IMR-90 (cell line): Measurements from ENCODE around the gene ATRAID. TPM values are rescaled to one million over a fixed set of nuclear protein-coding genes. Genes with fewer than 3 reads are reported as not detected.

Experiments
- ATAC-seq: fragments of 200-7000 bp; cut with Tn5 transposase; 2 replicates; pipeline ENCODE4 v1.9.1; 2020; ENCODE audit warnings: low read depth, mild to moderate bottlenecking, moderate library complexity
- BruUV-seq: library from RNA; stranded (reverse); fragments of 400-500 nt; replicated peaks from 2 replicates; lab custom pipeline; 2021; lab: Mats Ljungman, UMichigan
- CTCF ChIA-PET: fragments of 300-600 bp; formaldehyde crosslinking; extraction: SDS; loops from one replicate; lab custom pipeline; 2021; ENCODE audit warnings: antibody characterized with exemption; lab: Yijun Ruan, JAX
- POLR2A ChIA-PET: fragments of 300-600 bp; sonication (Branson Sonifier 250); formaldehyde crosslinking; loops from one replicate; lab custom pipeline; 2022; ENCODE audit warnings: antibody characterized with exemption; ENCODE audit not compliant: unreplicated experiment; lab: Charles Lee
- DNase-seq: peaks from one replicate; pipeline ENCODE4 v3.0.0; 2013
- H2AFZ ChIP-seq: replicated peaks from 2 replicates; pipeline ENCODE3; 2013; ENCODE audit warnings: low read length, mild to moderate bottlenecking; ENCODE audit not compliant: poor library complexity
- H2AK5ac ChIP-seq: 2 replicates; pipeline ENCODE4 v1.6.1; 2013; ENCODE audit warnings: low read depth, low read length, inconsistent platforms
- H2AK9ac ChIP-seq: replicated peaks from 2 replicates; pipeline ENCODE3; 2013; ENCODE audit warnings: mild to moderate bottlenecking, low read depth, low read length, moderate library complexity; ENCODE audit not compliant: poor library complexity
- H2BK120ac ChIP-seq: 2 replicates; pipeline ENCODE4 v1.6.1; 2013; ENCODE audit warnings: low read depth, low read length, inconsistent platforms
- H2BK15ac ChIP-seq: 3 replicates; pipeline ENCODE4 v1.6.1; 2013; ENCODE audit warnings: low read depth, low read length, inconsistent platforms
- H2BK20ac ChIP-seq: 2 replicates; pipeline ENCODE4 v1.6.1; 2013; ENCODE audit warnings: low read depth, mild to moderate bottlenecking, inconsistent platforms, low read length, moderate library complexity
- H2BK5ac ChIP-seq: 2 replicates; pipeline ENCODE4 v1.6.1; 2013; ENCODE audit warnings: mild to moderate bottlenecking, low read depth, low read length, inconsistent platforms; ENCODE audit not compliant: poor library complexity, severe bottlenecking
- H3K14ac ChIP-seq: replicated peaks from 2 replicates; pipeline ENCODE4 v1.6.1; 2013; ENCODE audit warnings: low read depth, low read length, inconsistent platforms
- H3K18ac ChIP-seq: 2 replicates; pipeline ENCODE4 v1.6.1; 2013; ENCODE audit warnings: low read depth, low read length, control low read depth
- H3K23ac ChIP-seq: 2 replicates; pipeline ENCODE4 v1.6.1; 2013; ENCODE audit warnings: low read depth, low read length, inconsistent platforms
- H3K27ac ChIP-seq: 2 replicates; pipeline ENCODE4 v1.5.1; 2013; ENCODE audit warnings: mild to moderate bottlenecking, control low read depth, low read length; ENCODE audit not compliant: insufficient read depth
- H3K27me3 ChIP-seq: 2 replicates; pipeline ENCODE4 v1.6.1; 2013; ENCODE audit warnings: low read length; ENCODE audit not compliant: control insufficient read depth, insufficient read depth
- H3K36me3 ChIP-seq: 2 replicates; pipeline ENCODE4 v1.6.1; 2013; ENCODE audit warnings: low read length, mixed read lengths; ENCODE audit not compliant: control insufficient read depth, insufficient read depth
- H3K4ac ChIP-seq: 2 replicates; pipeline ENCODE4 v1.6.1; 2013; ENCODE audit warnings: low read depth, low read length, inconsistent platforms
- H3K4me1 ChIP-seq: 2 replicates; pipeline ENCODE4 v1.6.1; 2013; ENCODE audit warnings: low read length, mixed read lengths; ENCODE audit not compliant: control insufficient read depth, insufficient read depth
- H3K4me2 ChIP-seq: 2 replicates; pipeline ENCODE4 v1.6.1; 2013; ENCODE audit warnings: low read depth, mild to moderate bottlenecking, control low read depth, low read length, moderate library complexity
- H3K4me3 ChIP-seq: 2 replicates; pipeline ENCODE4 v1.5.1; 2013; ENCODE audit warnings: low read depth, mild to moderate bottlenecking, control low read depth, low read length, moderate library complexity; ENCODE audit not compliant: insufficient read depth
- H3K56ac ChIP-seq: 2 replicates; pipeline ENCODE4 v1.6.1; 2013; ENCODE audit warnings: low read length, inconsistent platforms; ENCODE audit not compliant: insufficient read depth; ENCODE audit errors: extremely low read depth
- H3K79me1 ChIP-seq, 2 experiments: 2 replicates each; pipeline ENCODE4 v1.6.1; 2013; ENCODE audit warnings: low read length in 2 of 2, inconsistent platforms in 1 of 2, low read depth in 1 of 2
- H3K9ac ChIP-seq: 2 replicates; pipeline ENCODE4 v1.6.1; 2013; ENCODE audit warnings: low read depth, low read length, control low read depth
- H3K9me1 ChIP-seq: 2 replicates; pipeline ENCODE4 v1.6.1; 2013; ENCODE audit warnings: low read length, inconsistent platforms; ENCODE audit not compliant: insufficient read depth
- H3K9me3 ChIP-seq: 2 replicates; pipeline ENCODE4 v1.6.1; 2013; ENCODE audit warnings: low read length; ENCODE audit not compliant: control insufficient read depth, insufficient read depth
- H4K20me1 ChIP-seq: 2 replicates; pipeline ENCODE4 v1.6.1; 2013; ENCODE audit warnings: low read length, inconsistent platforms; ENCODE audit not compliant: insufficient read depth
- H4K5ac ChIP-seq: 2 replicates; pipeline ENCODE4 v1.6.1; 2013; ENCODE audit warnings: mild to moderate bottlenecking, low read depth, low read length, control low read depth
- H4K8ac ChIP-seq, 2 experiments: 2 replicates each; pipeline ENCODE4 v1.6.1; 2013; ENCODE audit warnings: low read depth in 2 of 2, low read length in 2 of 2, control low read depth in 1 of 2, inconsistent platforms in 1 of 2
- H4K91ac ChIP-seq: 2 replicates; pipeline ENCODE4 v1.6.1; 2013; ENCODE audit warnings: low read depth, low read length, inconsistent platforms; ENCODE audit not compliant: insufficient read depth
- BHLHE40 ChIP-seq: fragments of 150-350 bp; IDR thresholded peaks from 2 replicates; pipeline ENCODE4 v1.6.1; 2016; ENCODE audit warnings: mild to moderate bottlenecking, low read depth, low read length
- CEBPB ChIP-seq: IDR thresholded peaks from 2 replicates; pipeline ENCODE4 v1.6.1; 2012; ENCODE audit warnings: low read depth, low read length, improper control_type of control experiment
- CHD1 ChIP-seq: IDR thresholded peaks from 2 replicates; pipeline ENCODE4 v1.6.1; 2012; ENCODE audit warnings: low read depth, low read length, improper control_type of control experiment
- FOS ChIP-seq: fragments of 150-350 bp; IDR thresholded peaks from 2 replicates; pipeline ENCODE4 v1.6.1; 2016; ENCODE audit warnings: low read depth, low read length
- MAFK ChIP-seq: IDR thresholded peaks from 2 replicates; pipeline ENCODE4 v1.6.1; 2012; ENCODE audit warnings: low read depth, low read length, improper control_type of control experiment
- MAZ ChIP-seq: IDR thresholded peaks from 2 replicates; pipeline ENCODE4 v1.6.1; 2012; ENCODE audit warnings: low read depth, mild to moderate bottlenecking, low read length, improper control_type of control experiment, moderate library complexity, borderline replicate concordance
- MXI1 ChIP-seq: IDR thresholded peaks from 2 replicates; pipeline ENCODE4 v1.6.1; 2012; ENCODE audit warnings: low read depth, mild to moderate bottlenecking, low read length, moderate library complexity, borderline replicate concordance
- NFE2L2 ChIP-seq: fragments of 150-350 bp; IDR thresholded peaks from 2 replicates; pipeline ENCODE4 v1.6.1; 2016; ENCODE audit warnings: low read depth, mild to moderate bottlenecking, low read length
- POLR2A ChIP-seq: IDR thresholded peaks from 2 replicates; pipeline ENCODE4 v1.6.1; 2012; ENCODE audit warnings: mild to moderate bottlenecking, low read depth, low read length
- RAD21 ChIP-seq: IDR thresholded peaks from 2 replicates; pipeline ENCODE4 v1.6.1; 2012; ENCODE audit warnings: low read length, improper control_type of control experiment
- RCOR1 ChIP-seq: IDR thresholded peaks from 2 replicates; pipeline ENCODE4 v1.6.1; 2012; ENCODE audit warnings: mild to moderate bottlenecking, low read length, improper control_type of control experiment; ENCODE audit not compliant: insufficient replicate concordance
- RFX5 ChIP-seq: IDR thresholded peaks from 2 replicates; pipeline ENCODE4 v1.8.0; 2012; ENCODE audit warnings: low read depth, mild to moderate bottlenecking, low read length, moderate library complexity
- SMC3 ChIP-seq: fragments of 150-350 bp; IDR thresholded peaks from 2 replicates; pipeline ENCODE4 v1.6.1; 2016; ENCODE audit warnings: low read depth, mild to moderate bottlenecking, antibody characterized with exemption, low read length, moderate library complexity
- WGBS, 2 experiments: methylation state at CpG; one replicate each; pipeline versions ENCODE4 v1.1.5 to v1.1.7; 2013; ENCODE audit warnings: missing lambda C conversion rate in 2 of 2; ENCODE audit not compliant: insufficient read length in 1 of 2; ENCODE audit errors: extremely low coverage in 2 of 2; 5-methylcytosine and 5-hydroxymethylcytosine counted together
- dilution Hi-C: fragments of 300-500 bp; cut with HindIII; formaldehyde crosslinking; loops from one replicate; pipeline ENCODE4 v1.14.3; 2018; ENCODE audit warnings: low sequenced_read_pairs; ENCODE audit not compliant: unreplicated experiment
- in situ Hi-C: fragments of 300-500 bp; cut with MboI; formaldehyde crosslinking; loops from 3 replicates; pipeline ENCODE4 v1.14.3; 2019; ENCODE audit warnings: low sequenced_read_pairs, inconsistent platforms, mixed read lengths
- intact Hi-C: fragments of 100-400 bp; cut with micrococcal nuclease; formaldehyde crosslinking; loops from 2 replicates; pipeline ENCODE4 v1.10.0; 2022
- polyA plus RNA-seq, 3 experiments: library from polyadenylated mRNA; depleted of rRNA; stranded (reverse); fragments of >200 nt; gene quantifications; 2 replicates each; pipeline ENCODE4 v1.2.3, GENCODE V29; 2012; ENCODE audit warnings: low replicate concordance in 1 of 3
- total RNA-seq: library from RNA; depleted of rRNA; stranded (reverse); fragments of >200 nt; gene quantifications from 2 replicates; pipeline ENCODE4 v1.2.3, GENCODE V29; 2012
- TF ChIP-seq, protein P1 (sequence below): fragments of 150-350 bp; IDR thresholded peaks from 2 replicates; pipeline ENCODE4 v1.6.1; 2017; ENCODE audit warnings: mild to moderate bottlenecking, antibody characterized with exemption, low read length, low read depth
- TF ChIP-seq, protein P2 (sequence below): fragments of 150-350 bp; IDR thresholded peaks from 2 replicates; pipeline ENCODE4 v1.6.1; 2016; ENCODE audit warnings: low read depth, mild to moderate bottlenecking, low read length, moderate library complexity, borderline replicate concordance
- TF ChIP-seq, protein P3 (sequence below): conservative IDR thresholded peaks from 2 replicates; pipeline ENCODE4 v1.5.1; 2012; ENCODE audit warnings: mild to moderate bottlenecking, low read depth, low read length, improper control_type of control experiment

Gene ATRAID
- total and polyA plus RNA-seq, 2 of the 4 experiments (the other 2 are of a cell fraction) = 138 to 173 TPM

DNA sequence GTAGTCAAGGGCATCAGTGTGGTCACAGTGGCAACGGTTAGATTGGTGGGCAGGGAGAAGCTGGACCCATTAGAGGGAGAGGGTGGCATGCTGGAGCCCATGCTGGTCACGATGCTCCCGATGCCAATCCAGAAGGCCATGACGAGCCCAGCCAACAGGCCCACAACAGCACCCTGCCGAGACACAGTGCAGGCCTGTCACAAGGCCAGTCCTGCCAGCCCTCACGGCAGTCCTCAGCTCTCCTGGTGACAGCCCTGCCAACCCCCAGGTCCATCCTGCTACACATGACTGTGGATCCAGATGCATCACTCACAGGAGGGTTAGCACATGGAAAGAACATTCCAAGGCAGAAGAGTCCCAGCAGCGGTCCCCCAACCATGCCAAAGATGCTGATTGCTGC, 10.2 kb upstream of the ATRAID start:
- Histone ChIP-seq H3K36me3 (peaks cover 45% of the 10 kb centered on the region), H2BK120ac (no peak overlapping the region), H2BK15ac (no peak overlapping the region), H3K9me1 (no peaks in the 10 kb centered on the region; the same call in 1 of the 2 replicates), H3K4me3 (no peak overlapping the region), H3K18ac (no peak overlapping the region), H3K4me2 (no peak overlapping the region), H4K8ac (no peak overlapping the region), H3K79me1 (no peaks in the 10 kb centered on the region), H3K4ac (no peak overlapping the region), H2AFZ (no peak overlapping the region), H2AK9ac (peak overlapping the region; percentile 28), H2BK5ac (no peak overlapping the region), H3K9ac (no peak overlapping the region), H4K20me1 (no peaks in the 10 kb centered on the region; the same call in 1 of the 2 replicates), H3K9me3 (no peaks in the 10 kb centered on the region), H3K14ac (no peak overlapping the region), H2AK5ac (no peak overlapping the region), H3K27ac (no peak overlapping the region), H4K91ac (no peak overlapping the region), H3K4me1 (no peaks in the 10 kb centered on the region), H3K23ac (no peak overlapping the region), H3K27me3 (no peaks in the 10 kb centered on the region), H3K56ac (no peak overlapping the region), H2BK20ac (no peak overlapping the region), H4K5ac (no peak overlapping the region)
- TF ChIP-seq FOS = no peak
- TF ChIP-seq NFE2L2 = no peak
- no peak for TF ChIP-seq RCOR1
- TF ChIP-seq, protein P1, sequence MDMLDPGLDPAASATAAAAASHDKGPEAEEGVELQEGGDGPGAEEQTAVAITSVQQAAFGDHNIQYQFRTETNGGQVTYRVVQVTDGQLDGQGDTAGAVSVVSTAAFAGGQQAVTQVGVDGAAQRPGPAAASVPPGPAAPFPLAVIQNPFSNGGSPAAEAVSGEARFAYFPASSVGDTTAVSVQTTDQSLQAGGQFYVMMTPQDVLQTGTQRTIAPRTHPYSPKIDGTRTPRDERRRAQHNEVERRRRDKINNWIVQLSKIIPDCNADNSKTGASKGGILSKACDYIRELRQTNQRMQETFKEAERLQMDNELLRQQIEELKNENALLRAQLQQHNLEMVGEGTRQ = no peak
- no peak for TF ChIP-seq CEBPB
- no peak for TF ChIP-seq MXI1
- no peak for TF ChIP-seq BHLHE40
- no peak for TF ChIP-seq MAFK
- TF ChIP-seq CHD1 = no peak
- no peak for TF ChIP-seq SMC3
- no peak for TF ChIP-seq POLR2A
- no peak for TF ChIP-seq MAZ
- TF ChIP-seq RFX5 = no peak
- TF ChIP-seq, protein P2, sequence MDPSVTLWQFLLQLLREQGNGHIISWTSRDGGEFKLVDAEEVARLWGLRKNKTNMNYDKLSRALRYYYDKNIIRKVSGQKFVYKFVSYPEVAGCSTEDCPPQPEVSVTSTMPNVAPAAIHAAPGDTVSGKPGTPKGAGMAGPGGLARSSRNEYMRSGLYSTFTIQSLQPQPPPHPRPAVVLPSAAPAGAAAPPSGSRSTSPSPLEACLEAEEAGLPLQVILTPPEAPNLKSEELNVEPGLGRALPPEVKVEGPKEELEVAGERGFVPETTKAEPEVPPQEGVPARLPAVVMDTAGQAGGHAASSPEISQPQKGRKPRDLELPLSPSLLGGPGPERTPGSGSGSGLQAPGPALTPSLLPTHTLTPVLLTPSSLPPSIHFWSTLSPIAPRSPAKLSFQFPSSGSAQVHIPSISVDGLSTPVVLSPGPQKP = no peak
- TF ChIP-seq, protein P3, sequence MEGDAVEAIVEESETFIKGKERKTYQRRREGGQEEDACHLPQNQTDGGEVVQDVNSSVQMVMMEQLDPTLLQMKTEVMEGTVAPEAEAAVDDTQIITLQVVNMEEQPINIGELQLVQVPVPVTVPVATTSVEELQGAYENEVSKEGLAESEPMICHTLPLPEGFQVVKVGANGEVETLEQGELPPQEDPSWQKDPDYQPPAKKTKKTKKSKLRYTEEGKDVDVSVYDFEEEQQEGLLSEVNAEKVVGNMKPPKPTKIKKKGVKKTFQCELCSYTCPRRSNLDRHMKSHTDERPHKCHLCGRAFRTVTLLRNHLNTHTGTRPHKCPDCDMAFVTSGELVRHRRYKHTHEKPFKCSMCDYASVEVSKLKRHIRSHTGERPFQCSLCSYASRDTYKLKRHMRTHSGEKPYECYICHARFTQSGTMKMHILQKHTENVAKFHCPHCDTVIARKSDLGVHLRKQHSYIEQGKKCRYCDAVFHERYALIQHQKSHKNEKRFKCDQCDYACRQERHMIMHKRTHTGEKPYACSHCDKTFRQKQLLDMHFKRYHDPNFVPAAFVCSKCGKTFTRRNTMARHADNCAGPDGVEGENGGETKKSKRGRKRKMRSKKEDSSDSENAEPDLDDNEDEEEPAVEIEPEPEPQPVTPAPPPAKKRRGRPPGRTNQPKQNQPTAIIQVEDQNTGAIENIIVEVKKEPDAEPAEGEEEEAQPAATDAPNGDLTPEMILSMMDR = no peak
- no peak for TF ChIP-seq RAD21
- ATAC-seq (no peak), DNase-seq (no peak)
- no TSS peak for BruUV-seq
- POLR2A ChIA-PET = no interaction called here
- CTCF ChIA-PET = no interaction called here
- intact Hi-C loops (no loop called here), dilution Hi-C loops (no loop called here), in situ Hi-C loops (no loop called here)
- WGBS, 2 experiments = 100% methylated on average over 1 of the region's 7 CpGs; no CpG with 5 or more reads in 1 of the 2 experiments
